ENCODE results near the gene GOLGA7B.
"Not testable (repeated sequence)": the region's sequence is repeated elsewhere in the genome, so short reads cannot be mapped to it uniquely, and the experiment has no call there.

GOLGA7B gene

DNA sequence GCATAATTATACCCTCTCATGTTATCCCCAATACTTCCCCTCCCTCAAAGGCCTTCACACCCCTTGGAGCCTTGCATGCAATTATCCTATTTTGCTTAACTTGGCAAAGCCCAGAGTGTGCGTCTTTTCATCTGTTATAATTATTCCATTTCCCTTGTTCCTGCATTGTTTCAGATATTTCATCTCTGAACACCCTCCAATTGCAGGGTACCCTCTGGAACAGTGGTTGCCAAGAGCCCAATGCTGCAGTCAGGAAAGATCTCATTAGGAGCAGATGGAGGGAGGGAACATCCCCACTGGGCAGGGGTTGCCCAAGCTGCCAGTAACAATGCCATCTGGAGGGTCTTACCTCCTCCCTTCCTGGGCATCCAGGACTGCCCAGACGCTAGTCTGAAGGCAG is 18.4 kb upstream of the GOLGA7B start:
- no peak for DNase-seq (ENCODE audit: low read depth)

DNA sequence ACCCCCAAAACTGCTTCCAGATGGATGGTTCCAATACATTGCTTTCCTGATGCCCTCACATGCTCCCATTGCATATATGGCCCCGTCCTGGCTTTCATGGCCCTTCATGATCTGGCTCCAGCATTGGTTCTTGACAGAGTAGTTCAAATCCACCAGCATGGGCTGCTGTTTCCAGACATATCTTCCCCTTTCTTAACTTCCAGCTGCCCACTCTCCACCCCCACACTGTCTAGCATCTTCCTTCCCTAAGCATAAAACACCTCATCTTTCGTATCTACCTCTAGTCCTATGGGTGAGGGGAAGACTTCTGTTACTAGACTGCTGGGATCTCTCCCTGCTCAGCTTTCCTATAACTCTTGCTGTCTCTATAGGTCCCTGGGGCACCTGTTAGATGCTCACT is 13.2 kb upstream of the GOLGA7B start:
- DNase-seq (ENCODE audit: low read depth), result no peak

DNA sequence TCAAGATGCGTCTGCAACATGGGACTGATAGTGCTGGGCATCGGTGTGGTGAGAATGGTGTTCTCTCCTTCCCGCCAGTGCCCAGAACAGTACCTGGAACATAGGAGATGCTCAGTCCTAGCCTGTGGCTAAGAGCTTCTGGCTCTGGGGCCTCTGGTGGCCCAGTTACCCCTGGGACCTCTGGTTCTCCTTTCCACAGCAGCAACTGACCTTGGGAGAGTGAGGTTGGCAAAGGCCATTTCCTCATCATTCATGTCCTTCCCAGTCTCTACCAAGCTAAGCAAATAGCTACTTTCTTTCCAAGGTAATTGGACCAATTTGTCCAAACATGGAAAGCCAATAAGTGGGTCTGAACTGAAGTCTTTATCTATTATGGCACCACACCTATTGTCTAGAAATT is 11.6 kb upstream of the GOLGA7B start:
- DNase-seq (ENCODE audit: low read depth), result no peak

DNA sequence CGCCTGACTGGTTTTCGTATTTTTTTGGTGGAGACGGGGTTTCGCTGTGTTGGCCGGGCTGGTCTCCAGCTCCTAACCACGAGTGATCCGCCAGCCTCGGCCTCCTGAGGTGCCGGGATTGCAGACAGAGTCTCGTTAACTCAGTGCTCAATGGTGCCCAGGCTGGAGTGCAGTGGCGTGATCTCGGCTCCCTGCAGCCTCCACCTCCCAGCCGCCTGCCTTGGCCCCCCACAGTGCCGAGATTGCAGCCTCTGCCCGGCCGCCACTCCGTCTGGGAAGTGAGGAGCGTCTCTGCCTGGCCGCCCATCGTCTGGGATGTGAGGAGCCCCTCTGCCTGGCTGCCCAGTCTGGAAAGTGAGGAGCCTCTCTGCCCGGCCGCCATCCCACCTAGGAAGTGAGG is 8.5 kb upstream of the GOLGA7B start:
- not testable (repeated sequence) for DNase-seq (ENCODE audit: low read depth)

DNA sequence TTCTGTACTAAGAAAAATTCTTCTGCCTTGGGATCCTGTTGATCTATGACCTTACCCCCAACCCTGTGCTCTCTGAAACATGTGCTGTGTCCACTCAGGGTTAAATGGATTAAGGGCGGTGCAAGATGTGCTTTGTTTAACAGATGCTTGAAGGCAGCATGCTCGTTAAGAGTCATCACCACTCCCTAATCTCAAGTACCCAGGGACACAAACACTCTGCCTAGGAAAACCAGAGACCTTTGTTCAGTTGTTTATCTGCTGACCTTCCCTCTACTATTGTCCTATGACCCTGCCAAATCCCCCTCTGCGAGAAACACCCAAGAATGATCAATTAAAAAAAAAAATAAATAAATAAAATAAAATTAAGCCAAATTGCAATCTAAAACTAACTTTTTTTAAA is 7.5 kb upstream of the GOLGA7B start:
- not testable (repeated sequence) for DNase-seq (ENCODE audit: low read depth)

DNA sequence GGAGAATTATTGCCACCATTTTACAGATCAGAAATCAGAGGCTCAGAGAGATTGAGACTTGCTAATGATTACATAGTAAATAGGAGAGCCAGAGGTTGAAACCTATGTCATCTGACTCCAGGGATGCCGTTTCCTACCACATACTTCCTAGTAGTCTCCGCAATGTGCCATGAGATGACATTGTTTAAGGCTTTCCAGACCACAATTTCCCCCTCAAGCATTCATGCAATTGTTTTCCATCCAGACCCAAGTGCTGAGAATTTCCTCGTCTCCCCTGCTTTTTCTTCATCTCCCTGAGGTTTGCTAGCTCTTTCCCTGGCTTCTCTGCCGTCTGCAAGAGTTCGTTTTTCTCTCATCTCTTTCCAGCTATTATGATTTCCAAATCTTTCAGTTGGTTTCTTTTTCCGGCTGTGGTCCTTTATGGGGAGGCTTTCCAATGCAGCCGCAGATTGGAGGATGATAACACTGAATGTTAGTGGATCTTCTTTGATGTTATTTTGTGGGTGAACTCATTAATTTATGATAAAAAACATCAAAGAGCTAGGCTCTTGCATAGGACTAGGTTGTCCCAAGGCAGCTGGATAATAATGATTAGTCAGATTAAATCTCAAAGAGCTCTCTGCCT is 6.9 kb upstream of the GOLGA7B start:
- peak; percentile 57 for DNase-seq (ENCODE audit: low read depth)

DNA sequence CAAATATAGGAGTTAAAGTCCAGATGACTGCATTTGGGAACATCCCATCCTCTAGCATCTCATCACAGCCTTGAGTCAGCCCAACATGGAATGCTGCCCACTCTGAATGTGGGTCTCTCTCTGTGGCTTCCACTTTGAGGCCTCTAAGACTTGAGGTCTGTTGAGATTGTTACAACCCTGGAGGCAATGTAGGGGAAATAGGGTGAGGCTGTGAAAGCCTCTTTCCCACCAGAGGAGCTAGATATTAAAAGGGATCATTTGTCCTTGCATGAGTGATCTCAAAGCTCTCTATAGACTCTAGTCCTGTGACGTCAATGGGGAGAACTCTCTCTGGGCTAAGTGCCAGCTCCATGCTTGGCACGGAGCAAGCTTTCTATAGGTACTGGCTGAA is 6.4 kb upstream of the GOLGA7B start:
- DNase-seq (ENCODE audit: low read depth), result peak; percentile 31

DNA sequence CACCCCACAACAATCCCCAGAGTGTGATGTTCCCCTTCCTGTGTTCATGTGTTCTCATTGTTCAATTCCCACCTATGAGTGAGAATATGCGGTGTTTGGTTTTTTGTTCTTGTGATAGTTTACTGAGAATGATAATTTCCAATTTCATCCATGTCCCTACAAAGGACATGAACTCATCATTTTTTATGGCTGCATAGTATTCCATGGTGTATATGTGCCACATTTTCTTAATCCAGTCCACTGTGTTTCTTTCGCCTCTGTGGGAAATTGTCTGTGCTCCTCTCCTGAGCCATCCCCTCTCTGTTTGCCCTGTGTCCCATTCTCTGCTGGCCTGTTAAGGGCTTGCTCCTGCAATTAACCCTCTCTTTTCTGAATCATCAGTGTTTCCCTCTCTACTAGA is 5.7 kb upstream of the GOLGA7B start:
- not testable (repeated sequence) for DNase-seq (ENCODE audit: low read depth)

DNA sequence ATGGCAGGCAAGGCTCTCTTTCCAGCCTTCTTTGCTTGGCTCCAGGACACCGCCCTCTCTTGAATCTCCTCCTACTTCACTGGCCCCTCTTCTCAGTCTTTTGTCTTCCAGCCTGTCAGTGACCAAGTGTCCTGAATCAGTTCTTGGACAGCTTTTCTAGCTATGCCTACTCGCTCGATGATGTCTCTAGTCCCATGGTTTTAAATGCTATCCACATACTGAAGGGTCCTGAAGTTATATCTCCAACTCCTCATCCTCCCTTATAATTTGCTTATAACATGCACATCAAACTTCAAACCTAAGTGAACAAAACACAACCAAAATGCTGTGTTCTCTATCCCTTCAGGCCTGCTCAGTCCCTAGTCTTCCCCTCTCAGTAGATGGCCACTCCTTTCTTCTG is 5.0 kb upstream of the GOLGA7B start:
- no peak for DNase-seq (ENCODE audit: low read depth)

DNA sequence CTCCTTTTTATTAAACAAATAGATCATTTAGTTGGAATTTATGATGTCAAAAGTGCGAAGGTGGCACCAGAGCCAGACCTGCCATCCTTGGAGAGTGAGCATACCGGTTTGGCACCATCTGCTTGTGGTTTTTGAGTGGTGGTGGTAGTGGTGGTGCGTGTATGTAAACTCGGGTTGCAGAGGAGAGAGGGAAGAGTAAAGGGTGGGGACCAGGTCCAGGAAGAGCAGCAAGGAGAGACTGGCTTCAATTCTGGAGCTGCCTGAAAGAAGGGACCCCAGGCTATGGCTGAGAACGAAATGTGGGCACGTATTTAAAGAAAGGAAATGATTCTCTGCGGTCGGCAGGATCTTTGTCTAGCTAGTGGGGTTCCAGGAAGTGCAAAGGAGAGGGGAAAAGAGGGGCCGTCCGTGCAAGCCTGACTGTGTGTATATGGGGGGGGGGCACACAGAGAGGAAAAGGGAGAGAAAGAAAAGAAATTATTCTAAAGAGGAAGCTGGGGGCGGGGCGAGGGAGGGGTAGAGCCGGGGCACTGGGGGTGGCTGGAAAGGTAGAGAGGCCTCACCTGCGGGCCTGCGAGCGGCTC is 448 bp upstream of the GOLGA7B start:
- DNase-seq (ENCODE audit: low read depth), result no peak

DNA sequence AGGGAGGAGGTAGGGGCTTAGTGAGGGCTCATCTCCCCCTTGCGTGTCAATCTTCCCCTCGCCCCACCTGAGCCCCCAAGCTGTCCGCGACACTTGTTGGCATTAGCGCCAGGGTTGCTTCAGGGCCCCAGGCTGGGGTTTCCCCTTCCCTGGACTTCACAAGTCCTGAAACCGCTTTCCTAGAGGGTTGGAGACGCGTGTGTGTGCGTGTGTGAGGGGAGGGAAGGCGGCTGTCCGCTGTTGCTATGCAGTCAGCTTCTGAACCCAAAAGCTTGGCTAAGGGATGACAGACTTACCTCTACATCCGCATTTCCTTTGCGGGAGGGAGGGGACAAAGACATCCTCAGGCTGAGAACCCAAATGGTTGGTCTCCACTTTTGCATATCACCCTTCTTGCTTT is 803 bp downstream of the GOLGA7B start:
- DNase-seq (ENCODE audit: low read depth), result no peak

DNA sequence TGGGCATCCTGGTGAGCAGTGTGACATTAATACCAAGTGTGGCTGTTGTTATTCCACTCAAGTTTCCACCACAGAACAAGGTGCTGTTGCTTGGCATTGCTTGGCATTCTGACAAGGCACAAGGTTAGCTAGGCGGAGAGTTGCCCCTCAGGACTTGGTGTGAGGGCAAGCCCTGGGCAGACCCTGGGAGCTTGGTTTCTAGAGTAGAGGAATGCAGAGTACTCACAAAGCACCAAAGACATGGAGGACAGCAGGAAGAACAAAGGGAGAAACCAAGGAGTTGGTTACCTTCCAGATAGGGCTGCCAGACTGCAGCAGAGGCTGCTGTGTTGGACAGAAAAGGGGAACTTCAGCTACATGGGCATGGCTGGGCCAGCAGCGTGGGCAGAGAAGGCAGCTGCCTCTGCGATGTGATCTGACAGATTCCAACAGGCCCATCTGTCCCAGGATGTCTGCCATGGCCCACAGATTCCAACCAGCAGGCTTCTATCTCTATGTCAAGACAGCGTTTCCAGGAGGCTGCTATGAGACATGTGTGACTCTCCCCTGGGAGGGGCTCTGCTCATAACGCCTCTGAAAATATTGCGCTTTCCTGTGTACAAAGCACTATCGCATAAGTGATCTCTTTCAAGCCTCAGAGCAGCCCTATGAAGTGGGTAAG is 1.8 kb downstream of the GOLGA7B start:
- no peak for DNase-seq (ENCODE audit: low read depth)

DNA sequence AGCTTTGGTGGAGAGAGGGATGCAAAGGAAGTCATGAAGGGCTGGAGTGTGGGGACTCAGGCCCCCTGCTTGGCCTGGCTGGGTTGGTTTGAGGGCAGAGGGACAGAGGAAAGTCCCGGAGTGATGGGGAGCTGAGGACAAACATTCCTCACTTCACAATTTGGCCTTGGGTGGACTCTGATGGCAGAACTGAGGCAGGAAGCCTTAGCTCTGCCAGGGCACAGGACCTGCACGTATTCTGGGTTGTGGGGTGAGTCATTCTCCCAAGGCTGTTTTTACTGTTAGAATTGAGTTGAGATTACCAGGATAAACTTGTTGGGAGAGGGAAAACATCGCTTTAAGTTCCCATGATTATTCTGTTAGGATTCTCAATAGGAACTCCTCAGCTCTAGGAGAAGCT is 2.6 kb downstream of the GOLGA7B start:
- no peak for DNase-seq (ENCODE audit: low read depth)

DNA sequence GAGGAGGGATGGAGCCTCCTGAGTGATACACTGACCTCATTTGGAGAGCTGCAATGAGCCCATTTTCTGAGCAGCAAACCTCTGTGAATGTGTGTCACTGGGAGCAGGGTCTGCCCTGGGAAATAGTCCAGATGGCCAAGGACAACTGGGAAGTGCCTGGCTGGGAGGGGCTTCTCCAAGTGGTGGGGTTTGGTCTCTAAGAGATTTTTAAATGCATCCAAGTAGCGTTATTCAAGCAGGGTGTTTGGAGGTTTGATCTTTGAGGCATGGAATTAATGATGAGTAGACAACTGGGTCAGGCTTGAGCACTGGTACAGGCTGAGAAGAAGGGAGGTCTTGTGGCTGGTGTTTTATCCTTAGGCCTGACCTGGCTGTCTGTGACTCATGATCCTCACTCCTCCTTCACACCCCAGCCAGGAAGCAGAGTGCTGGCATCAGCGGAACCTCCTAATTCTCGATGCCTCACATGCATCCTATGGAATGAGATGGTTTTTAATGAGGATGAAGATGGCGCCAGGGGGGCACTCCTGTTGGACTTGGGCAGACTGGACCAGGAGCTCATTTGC is 3.3 kb downstream of the GOLGA7B start:
- DNase-seq (ENCODE audit: low read depth), result no peak

DNA sequence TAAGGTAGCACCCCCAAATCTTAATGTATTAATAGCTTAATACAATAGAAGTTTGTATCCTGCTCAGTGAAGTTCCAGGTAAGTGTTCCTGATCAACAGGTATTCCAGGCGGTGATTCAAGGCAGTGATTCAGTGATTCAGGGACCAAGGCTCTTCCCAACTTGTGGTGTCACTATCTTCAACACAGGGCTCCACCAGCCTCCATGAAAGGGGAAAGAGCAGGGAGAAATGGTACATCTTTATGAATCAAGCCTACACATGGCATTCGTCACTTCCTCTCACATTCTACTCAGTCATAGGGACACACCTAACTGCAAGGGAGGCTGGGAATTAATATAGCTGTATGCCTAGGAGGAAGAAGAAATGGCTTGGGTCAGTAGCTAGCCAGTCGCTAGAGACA is 5.1 kb downstream of the GOLGA7B start:
- DNase-seq (ENCODE audit: low read depth), result peak; percentile 14

DNA sequence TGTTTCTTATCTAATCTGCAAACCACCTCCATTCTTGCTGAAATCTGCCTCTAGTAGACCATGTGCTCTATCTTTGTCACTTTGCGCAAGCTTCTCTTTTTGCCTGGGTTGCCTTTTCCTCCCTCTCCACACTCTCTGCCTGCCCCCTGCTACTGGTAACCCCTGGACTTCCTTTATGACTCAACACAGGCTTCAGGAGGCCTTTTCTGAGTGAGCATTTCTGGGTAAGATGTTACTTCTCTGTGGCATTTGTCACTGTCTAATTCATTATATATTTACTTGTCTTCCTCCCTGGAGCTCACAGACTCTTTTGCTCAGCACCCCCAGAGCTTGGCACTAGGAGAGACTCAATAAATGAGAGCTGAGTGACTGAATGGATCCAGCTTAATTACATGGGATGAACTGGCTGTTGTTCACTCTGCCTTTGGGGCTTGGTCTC is 8.4 kb downstream of the GOLGA7B start:
- peak; percentile 42 for DNase-seq (ENCODE audit: low read depth)

DNA sequence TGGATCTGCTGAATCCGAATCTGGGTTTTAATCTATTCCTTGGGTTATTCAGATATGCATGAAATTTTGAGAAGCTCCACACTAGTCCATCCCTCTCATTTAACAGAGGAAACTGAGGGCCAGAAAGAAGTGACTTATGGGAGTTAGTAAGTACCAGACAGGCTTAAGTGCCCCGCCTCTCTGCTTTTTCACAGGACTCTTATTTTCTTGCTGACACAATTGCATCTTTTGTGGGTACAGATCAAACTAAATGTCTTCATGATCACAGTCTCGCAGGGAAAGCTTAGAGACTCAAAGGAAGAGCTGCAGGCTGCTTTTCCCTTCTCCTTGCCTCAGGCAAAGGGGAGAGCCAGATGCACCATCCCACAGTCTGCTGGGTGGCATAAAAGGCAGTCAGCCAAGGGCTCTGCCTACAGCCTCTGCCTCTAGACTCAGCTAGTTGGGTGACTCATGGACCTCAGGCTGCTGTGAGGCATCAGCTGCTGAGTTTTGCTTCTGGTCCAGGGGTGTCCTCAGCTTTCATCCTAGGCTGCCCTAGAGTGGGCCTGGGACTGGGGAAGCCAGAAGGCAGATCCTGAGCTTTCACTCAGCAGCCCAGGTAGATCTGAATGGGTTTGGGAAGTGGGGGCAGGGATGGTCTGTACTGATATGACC is 11.6 kb downstream of the GOLGA7B start:
- peak; percentile 85 for DNase-seq (ENCODE audit: low read depth)

DNA sequence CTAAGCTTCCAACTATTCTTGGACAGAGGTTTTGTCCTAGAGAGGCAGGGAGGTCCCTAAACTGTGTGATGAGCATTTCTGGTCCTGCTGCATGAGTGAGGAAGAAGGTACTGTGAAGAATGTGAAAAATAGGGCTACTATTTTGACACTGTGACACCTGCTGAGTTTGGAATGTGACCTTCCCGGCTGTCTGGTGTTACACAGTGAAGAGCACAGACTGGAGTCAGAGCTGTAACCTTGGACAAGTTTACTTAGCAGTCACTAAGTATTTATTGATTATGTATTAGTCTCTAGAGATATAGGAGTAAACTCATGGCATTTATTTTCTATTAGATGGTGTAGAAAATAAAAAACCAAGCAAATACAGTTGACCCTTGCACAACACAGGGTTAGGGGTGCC is 12.3 kb downstream of the GOLGA7B start:
- DNase-seq (ENCODE audit: low read depth), result no peak

DNA sequence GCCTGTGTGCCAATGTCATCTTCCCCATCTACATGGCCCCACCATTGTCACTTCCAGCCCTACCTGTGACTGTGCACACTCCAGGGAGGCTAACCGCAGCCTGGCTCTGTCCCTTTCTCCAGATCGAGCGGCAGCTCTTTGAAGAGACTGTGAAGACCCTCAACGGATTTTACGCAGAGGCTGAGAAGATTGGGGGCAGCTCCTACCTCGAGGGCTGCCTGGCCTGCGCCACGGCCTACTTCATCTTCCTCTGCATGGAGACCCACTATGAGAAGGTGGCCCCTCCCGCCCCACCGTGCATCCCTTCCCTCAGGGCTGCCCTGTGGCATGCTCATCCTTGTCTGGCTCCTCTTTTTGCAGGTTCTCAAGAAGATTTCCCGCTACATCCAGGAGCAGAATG is 14.2 kb downstream of the GOLGA7B start:
- no peak for DNase-seq (ENCODE audit: low read depth)

DNA sequence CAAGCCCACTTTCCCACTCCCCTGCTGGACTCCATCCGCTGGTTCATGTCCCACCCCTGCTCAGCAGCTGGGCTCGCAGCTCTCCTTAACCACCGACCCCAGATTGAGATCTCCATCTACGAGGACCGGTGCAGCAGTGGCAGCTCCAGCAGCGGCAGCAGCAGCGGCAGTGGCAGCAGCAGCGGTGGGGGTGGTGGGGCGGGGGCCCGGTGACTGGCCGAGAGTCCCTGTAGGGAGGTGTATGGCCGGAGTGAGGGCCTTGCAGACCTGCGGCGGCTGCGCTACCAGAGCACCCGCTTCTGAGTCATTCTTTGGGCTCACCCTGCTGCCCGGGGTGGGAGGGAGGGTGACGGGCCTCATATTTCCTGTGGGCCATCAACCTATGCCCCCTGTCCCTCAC is 15.8 kb downstream of the GOLGA7B start:
- peak; percentile 27 for DNase-seq (ENCODE audit: low read depth)

DNA sequence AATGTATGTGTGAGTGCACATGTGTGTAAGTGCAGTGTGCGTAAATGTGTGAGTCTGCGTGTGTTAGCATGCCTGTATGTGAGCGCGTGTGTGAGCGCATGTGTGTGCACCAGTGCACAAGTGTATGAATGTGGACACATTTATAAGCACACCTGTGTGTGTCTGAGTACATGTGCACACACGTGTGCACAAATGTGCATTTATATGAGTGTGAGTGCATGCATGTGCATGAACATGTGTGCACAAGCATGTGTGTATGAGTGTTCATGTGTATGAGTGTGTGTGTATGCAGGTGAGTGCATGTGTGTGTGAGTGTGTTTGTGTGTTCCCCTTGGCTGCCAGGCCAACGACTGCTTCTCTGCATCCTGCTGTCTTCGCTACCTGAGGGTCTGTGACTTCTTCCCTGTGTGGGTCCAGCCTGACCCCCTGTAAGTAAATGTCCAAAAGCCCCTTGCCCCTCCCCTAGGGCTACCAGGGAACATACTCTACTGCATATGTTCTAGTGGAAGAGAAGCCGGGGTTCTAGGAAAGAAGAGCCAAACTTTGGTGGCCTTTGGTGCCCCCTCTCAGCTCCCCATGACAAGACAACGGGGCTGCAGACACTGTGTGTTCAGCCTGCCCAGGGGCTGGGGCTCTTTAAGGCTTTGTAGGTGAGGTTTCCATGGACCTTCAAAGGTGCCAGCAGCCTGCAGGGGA is 17.0 kb downstream of the GOLGA7B start:
- DNase-seq (ENCODE audit: low read depth), result no peak

DNA sequence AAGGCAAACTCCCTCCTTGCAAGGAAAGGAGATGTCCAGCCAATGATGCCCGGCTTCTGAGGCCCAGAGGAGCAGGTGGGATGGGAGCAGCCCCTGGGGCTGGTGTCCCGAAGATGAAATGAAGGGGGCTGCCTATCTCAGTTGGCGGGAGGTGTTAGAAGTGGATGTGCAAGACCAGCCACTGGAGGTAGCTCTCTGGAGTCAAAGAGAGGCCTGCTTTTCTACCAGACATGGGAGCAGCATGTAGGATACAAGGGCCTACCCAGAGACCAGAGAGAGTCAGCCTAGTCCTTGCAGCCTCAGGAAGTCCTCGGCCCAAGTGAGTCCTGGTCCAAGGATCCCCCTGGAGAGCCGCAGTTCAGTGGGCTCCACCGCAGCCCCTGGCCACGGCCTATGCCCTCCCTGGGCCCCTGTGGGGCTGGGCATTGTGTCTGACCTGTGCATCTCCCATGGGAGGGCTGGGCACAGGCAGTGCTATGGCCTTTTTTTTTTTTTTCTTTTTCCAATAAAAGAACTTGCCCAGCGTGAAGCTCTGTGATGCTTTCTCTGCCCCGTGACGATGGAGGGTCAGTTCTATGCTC is 17.7 kb downstream of the GOLGA7B start:
- no peak for DNase-seq (ENCODE audit: low read depth)

Data from ELR (cell line).